HepG2 (cell line): Measurements from ENCODE around the gene TEX53. TPM values are rescaled to one million over a fixed set of nuclear protein-coding genes. Genes with fewer than 3 reads are reported as not detected.
A peak's percentile ranks its signal among the peaks of the same experiment; 100 is the strongest.

ENCODE experiments used
- GLI4 ChIP-seq: sonication (generic); formaldehyde crosslinking; IDR thresholded peaks from 2 replicates; pipeline ENCODE4 v1.5.1; 2020; ENCODE audit warnings: missing genetic modification reagents, mild to moderate bottlenecking, moderate library complexity, borderline replicate concordance
- HDAC1 ChIP-seq: sonication (generic); formaldehyde crosslinking; IDR thresholded peaks from 2 replicates; pipeline ENCODE4 v1.5.1; 2020; ENCODE audit warnings: mild to moderate bottlenecking, missing genetic modification reagents
- KLF11 ChIP-seq: IDR thresholded peaks from 2 replicates; pipeline ENCODE4 v1.6.1; 2016; ENCODE audit warnings: missing compliant biosample characterization
- NFKBIZ ChIP-seq: IDR thresholded peaks from 2 replicates; pipeline ENCODE4 v1.6.1; 2018; ENCODE audit warnings: missing genetic modification reagents, missing compliant biosample characterization
- RBFOX2 ChIP-seq: fragments of 200-400 bp; formaldehyde crosslinking; IDR thresholded peaks from 2 replicates; pipeline ENCODE4 v1.6.1; 2017; ENCODE audit warnings: low read depth, mild to moderate bottlenecking, low read length
- SKIL ChIP-seq: sonication (generic); formaldehyde crosslinking; IDR thresholded peaks from 2 replicates; pipeline ENCODE4 v1.8.0; 2022; ENCODE audit warnings: missing genetic modification reagents, mild to moderate bottlenecking, moderate library complexity, borderline replicate concordance
- SMAD9 ChIP-seq: sonication (generic); formaldehyde crosslinking; IDR thresholded peaks from 2 replicates; pipeline ENCODE4 v1.5.1; 2020; ENCODE audit warnings: mild to moderate bottlenecking, missing genetic modification reagents
- SNAPC4 ChIP-seq: sonication (generic); formaldehyde crosslinking; IDR thresholded peaks from 2 replicates; pipeline ENCODE4 v1.4.0; 2020; ENCODE audit warnings: mild to moderate bottlenecking, missing genetic modification reagents
- ZHX1 ChIP-seq: sonication (generic); formaldehyde crosslinking; IDR thresholded peaks from 2 replicates; pipeline ENCODE4 v1.8.1; 2022; ENCODE audit warnings: low read depth, mild to moderate bottlenecking, missing genetic modification reagents
- ZNF205 ChIP-seq: IDR thresholded peaks from 2 replicates; pipeline ENCODE4 v1.6.1; 2018; ENCODE audit warnings: missing biosample characterization, missing genetic modification reagents
- ZNF232 ChIP-seq: sonication (generic); formaldehyde crosslinking; IDR thresholded peaks from 2 replicates; pipeline ENCODE4 v1.4.0; 2020; ENCODE audit warnings: missing genetic modification reagents, borderline replicate concordance
- ZNF274 ChIP-seq: sonication (generic); formaldehyde crosslinking; IDR thresholded peaks from 2 replicates; pipeline ENCODE4 v1.5.1; 2020; ENCODE audit warnings: mild to moderate bottlenecking, missing genetic modification reagents
- ZNF432 ChIP-seq: sonication (generic); formaldehyde crosslinking; IDR thresholded peaks from 2 replicates; pipeline ENCODE4 v1.5.0; 2020; ENCODE audit warnings: missing genetic modification reagents, mild to moderate bottlenecking, borderline replicate concordance
- ZNF672 ChIP-seq: sonication (generic); formaldehyde crosslinking; IDR thresholded peaks from 2 replicates; pipeline ENCODE4 v1.8.1; 2022; ENCODE audit warnings: missing genetic modification reagents
- ZNF674 ChIP-seq: sonication (generic); formaldehyde crosslinking; IDR thresholded peaks from 2 replicates; pipeline ENCODE4 v1.5.0; 2020; ENCODE audit warnings: low read depth, mild to moderate bottlenecking, missing genetic modification reagents
- ZNF766 ChIP-seq: sonication (generic); formaldehyde crosslinking; IDR thresholded peaks from 2 replicates; pipeline ENCODE4 v1.5.0; 2020; ENCODE audit warnings: missing genetic modification reagents, borderline replicate concordance
- ZNF776 ChIP-seq: sonication (generic); formaldehyde crosslinking; IDR thresholded peaks from 2 replicates; pipeline ENCODE4 v1.4.0; 2020; ENCODE audit warnings: mild to moderate bottlenecking, missing genetic modification reagents
- polyA plus RNA-seq, 8 experiments: library from polyadenylated mRNA; depleted of rRNA in 3 of 8; stranded (reverse) in 7 of 8; unstranded in 1 of 8; fragments of >200 nt; fragmentation: Illumina TruSeq in 4 of 8; extraction: Trizol in 4 of 8; gene quantifications; 2 replicates each; pipeline versions ENCODE4 v1.2.1 to v1.2.3, GENCODE V29; 2011 to 2016; ENCODE audit warnings: low read depth in 4 of 8, missing spikeins in 1 of 8, mixed read lengths in 1 of 8; ENCODE audit not compliant: insufficient read depth in 1 of 8
- total RNA-seq, 5 experiments: library from RNA; depleted of rRNA; stranded (reverse); fragments of >200 nt; fragmentation: Illumina TruSeq; extraction: Trizol; gene quantifications; 2 replicates each; pipeline ENCODE4 v1.2.3, GENCODE V29; 2016; ENCODE audit warnings: low read depth in 1 of 5

Gene TEX53
- total and polyA plus RNA-seq, 2 of the 13 experiments (the other 11 are each of a cell fraction or from before 2014, with no cell fraction given): not detected

- no peak for TF ChIP-seq ZNF672 (CRISPR knock-in tag)
- TF ChIP-seq ZNF776: no peak
- TF ChIP-seq KLF11 (CRISPR knock-in tag): no peak
- TF ChIP-seq ZNF674 (CRISPR knock-in tag): no peak
- TF ChIP-seq SNAPC4 (CRISPR knock-in tag): no peak
- TF ChIP-seq GLI4: no peak
- TF ChIP-seq ZNF766 (CRISPR knock-in tag): no peak
- TF ChIP-seq ZHX1 (CRISPR knock-in tag): no peak
- TF ChIP-seq HDAC1 (CRISPR knock-in tag): 0 out of 2 replicates have a peak, but pooled peaks have one; percentile 31
- TF ChIP-seq SKIL (CRISPR knock-in tag): no peak
- no peak for TF ChIP-seq ZNF232 (CRISPR knock-in tag)
- TF ChIP-seq ZNF205 (CRISPR knock-in tag): peak; percentile 18; the same call in 1 of the 2 replicates
- TF ChIP-seq ZNF432 (CRISPR knock-in tag): no peak
- TF ChIP-seq ZNF274 (CRISPR knock-in tag): no peak
- TF ChIP-seq SMAD9: no peak
- TF ChIP-seq NFKBIZ (CRISPR knock-in tag): no peak
- TF ChIP-seq RBFOX2: no peak
Measured at GRCh38 chr9:114681594-114682332, 24.2 kb upstream of the TEX53 start, which contains the start of gene TEX48 (continued).
